GM18858 (cell line): ENCODE measurements around the gene TDRKH.
"Not testable (repeated sequence)": the region's sequence is repeated elsewhere in the genome, so short reads cannot be mapped to it uniquely, and the experiment has no call there.

Experiments used
- ATAC-seq: cut with Tn5 transposase; IDR thresholded peaks from one replicate; pipeline ENCODE4 v1.9.1; 2021; ENCODE audit not compliant: unreplicated experiment

Gene TDRKH

DNA sequence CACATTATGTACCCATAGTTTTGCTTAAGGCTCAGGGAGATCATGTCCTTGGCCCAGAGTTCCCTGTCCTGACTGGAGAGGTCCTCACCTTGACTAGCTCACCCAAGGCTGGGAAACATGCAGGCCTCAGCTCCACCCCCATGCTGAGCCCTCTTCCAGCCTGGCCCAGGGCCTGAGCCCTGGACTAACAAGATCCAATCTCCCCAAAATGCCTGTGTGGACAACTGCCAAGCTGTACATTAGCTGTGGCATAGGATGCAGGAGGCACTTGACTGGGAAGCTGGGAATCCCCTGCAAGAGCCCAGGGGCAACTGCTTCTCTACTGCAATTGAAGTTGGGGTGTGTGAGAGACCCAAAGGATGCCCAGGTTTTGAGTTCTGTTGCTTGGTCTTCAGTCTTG is 12.9 kb upstream of the TDRKH start:
- ATAC-seq, result no peak

DNA sequence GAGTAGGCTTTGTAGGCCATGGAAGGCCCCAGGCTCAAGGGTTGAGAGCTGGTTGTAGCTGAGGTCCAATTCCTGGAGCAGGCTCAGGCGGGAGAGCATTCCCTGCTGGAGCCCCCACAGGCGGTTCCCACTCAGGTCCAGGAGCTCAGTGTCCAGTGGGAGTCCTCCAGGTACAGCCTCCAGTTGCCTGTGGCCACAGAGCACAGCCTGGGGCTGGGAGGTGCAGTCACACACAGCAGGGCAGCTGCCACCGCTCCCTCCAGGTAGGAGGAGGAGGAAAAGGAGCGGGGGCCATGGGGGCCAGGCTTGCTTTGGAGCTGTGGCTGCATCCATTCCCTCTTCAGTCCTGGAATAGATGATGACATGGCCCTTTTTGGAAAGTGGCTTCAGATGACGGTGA is 12.1 kb upstream of the TDRKH start:
- no peak for ATAC-seq

DNA sequence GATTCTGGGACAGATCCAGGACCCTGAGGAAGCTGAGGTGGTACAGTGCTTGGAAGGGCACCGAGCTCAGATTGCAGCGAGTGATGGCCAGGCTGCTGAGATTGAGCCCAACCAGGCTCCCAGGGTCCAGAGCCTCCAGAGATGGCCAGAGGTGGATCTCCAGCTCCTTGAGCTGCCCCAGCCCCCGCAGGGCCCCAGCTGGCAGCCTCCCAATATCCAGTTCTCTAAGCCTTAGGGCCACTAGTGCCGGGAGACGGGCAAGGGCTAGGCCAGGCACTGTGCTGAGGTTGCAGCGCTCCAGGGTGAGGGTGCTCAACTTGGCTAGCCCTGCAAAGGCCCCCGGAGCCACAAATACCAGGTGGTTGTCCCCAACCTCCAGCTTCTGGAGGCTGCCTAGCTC is 11.5 kb upstream of the TDRKH start:
- no peak for ATAC-seq

DNA sequence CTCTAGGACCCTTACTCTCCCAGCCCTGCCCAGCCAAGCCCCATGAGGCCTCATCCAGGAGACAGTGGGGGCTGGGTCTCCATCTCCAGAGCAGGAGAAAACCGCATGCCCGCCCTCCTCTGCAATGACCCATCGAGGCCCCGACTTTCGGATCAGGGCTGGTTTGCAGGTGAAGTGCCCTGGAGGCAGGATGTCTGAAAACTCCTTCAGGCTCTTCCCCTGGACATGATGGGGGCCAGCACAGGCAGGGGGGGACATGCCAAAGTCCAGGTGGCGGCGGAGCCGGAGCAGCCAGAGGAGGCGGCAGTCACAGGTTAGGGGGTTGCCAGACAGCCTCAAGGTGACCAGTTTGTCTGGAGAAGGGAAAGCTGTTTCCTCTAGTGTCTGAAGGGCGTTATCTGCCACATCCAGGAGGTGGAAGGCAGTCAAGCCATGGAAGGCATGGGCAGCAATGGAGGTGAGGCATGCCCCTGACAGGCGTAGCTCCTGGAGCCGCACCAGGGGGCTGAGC is 11.1 kb upstream of the TDRKH start:
- no peak for ATAC-seq

DNA sequence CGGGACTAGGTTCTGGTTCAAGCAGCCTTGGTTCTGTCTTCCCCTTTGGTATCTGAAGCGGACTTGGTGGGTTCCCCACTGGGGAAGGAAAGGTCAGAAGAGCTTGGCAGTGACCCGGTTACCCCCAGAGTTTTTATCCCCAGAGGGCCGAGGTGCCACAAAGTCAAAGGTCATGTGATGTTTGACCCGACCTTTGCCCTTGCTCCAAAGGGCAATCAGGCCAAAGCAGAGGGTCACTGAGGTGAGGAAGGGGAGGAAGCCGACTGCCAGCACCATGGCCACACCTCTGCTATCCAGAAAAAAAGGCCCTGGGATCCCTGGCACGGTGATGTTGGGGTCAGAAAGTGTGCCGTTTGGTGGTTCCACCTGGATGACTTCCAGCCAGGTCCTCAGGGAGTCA is 10.5 kb upstream of the TDRKH start:
- no peak for ATAC-seq

DNA sequence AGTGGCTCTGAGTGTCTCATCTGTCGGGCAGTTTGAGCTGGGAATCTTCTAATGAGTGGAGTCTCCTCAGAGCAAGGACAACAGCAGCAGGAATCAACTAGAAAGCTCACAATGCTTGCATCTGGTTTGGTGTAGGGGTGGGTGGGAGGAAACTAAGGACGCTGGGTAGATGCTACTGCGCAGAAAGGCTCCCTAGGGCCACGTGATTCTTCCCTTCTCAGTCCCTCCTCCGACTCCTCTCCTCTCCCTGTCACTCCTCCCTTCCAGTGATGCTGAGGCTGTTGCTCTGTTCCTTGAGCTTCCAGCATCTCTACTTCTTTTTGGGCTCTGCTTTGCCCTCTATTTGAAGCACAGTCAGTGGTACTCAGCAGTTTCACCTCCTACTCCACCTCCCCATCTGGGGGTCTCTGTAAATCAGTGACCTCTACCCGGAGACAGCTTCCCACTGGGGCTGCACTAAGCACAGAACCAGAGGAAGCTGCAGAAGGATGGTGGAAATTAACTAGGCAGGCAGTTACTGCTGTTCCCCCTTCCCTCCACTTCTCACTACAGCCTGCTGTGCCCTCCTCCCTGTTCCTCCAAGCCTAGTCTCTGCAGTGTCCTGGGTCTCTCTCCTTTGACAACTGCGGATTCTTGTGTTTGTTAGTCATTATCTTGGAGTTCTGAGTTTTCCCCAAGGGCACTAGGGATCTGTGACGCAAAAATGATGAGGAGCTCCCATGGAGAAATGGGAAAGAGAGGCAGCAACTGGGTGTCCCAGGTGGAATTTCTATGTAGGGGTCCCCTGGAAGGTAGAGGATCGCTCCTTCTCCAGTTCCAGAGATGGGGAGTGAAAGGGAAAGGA is 9.1 kb upstream of the TDRKH start:
- no peak for ATAC-seq

DNA sequence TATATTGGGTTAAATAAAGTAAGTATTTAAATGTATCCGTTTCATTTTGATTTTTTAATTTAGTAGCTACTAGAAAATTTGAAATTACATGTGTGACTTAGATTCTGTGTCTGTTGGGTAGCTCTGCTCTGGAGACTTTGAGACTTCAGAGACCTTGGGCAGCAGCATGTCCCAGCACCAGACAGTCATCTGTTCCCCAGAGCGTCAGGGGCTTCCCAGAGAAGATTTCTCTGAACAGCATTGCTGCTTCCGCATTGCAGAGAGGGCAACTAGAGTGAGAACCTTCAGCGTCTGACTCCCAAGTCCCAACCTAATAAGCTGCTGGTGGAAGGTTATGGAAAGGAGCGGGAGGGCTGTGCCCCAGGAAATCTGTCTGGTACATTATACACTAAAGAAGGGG is 8.3 kb upstream of the TDRKH start:
- no peak for ATAC-seq

DNA sequence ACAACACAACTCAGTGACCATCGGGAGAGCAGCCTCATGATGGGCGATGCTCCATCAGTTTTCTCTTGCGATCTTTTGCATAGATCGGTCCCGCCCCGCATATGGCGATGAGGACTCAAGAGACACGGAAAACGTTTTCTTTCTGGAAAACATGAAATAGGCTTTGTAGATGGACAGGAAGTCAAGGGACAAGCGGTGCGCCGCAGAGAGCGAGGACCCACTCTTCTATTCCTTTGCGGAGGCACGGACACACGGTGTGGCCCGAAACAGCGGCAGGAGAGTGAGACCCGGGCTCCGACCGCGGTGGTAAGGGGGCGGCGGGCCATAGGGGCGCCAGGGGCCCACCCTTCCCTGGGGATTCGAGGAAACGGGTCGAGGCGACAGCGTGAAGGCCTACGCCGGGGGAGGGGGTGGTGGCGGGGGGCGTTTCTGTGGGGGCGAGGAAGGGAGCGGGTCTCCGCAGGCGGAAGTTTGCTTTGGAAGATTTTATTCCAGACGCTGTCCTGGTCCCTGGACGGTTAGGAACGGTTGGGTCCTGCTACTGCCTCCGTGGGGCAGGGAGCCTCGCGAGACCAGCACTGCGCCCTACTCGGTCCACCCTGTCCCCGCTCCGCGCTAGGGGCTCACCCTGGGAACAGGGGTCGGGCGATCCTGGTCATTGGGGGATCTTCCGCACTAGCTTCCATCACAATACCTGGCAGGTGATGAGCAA is 796 bp upstream of the TDRKH start:
- no peak for ATAC-seq

DNA sequence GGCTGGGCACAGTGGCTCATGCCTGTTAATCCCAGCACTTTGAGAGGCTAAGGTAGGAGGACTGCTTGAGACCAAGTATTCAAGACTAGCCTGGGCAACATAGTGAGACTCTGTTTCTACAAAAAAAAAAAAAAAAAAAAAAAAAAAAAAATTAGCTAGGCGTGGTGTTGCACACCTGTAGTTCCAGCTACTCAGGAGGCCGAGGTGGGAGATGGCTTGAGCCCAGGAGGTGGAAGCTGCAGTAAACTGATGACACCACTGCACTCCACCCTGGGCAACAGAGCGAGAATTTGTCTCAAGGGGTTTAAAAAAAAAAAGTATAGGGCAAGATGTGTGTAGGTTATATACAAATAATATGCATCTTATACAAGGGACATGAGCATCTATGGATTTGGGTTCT is 2.6 kb downstream of the TDRKH start:
- ATAC-seq, result no peak

DNA sequence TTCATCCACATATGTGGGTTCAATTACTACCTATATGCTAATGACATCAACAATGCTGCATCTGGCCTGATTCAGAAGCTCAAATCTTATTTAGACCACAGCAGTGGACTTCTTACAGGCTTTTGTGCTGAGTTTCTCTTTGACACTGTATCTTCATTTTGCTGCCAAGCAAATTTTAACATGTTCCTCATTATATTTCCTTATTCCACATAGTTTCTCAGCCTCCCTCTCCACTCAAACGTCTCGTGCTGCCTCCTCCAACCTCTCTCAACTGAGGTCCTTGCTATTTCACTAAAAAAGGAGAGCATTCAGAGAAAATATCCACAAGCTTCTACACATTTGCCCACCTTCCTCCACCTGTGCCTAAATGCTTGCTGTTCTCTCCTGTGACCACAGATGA is 6.5 kb downstream of the TDRKH start:
- no peak for ATAC-seq

DNA sequence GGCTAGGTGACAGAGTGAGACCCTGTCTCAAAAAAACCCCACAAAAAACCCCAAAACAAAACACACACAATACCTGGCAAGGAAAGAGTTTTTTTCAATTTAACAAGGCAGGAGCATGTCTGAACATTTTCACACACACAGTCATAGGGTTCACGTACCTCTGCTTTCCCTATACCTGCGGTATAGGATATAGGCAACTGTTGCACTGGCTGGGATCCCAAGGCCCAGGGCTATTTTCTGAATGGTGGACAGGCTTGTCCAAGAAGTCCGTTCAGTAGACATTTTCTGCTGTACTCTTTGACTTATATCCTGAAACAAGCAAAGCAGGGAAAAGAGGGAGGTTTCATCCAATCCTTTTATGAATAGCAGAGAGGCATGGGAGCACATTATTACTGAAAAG is 7.6 kb downstream of the TDRKH start:
- ATAC-seq, result no peak

DNA sequence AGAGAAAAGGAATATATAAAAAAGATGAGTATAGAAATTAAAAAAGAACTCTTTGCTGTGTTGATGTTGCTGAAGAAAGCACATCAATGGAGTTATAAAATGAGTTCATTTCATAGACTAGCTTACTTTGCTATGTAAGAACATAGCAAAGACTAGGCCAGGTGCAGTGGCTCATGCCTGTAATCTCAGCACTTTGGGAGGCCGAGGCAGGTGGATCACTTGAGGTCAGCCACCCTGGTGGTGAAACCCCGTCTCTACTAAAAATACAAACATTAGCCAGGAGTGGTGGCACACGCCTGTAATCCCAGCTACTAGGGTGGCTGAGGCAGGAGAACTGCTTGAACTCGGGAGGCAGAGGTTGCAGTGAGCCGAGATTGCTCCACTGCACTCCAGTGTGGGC is 8.3 kb downstream of the TDRKH start:
- not testable (repeated sequence) for ATAC-seq

DNA sequence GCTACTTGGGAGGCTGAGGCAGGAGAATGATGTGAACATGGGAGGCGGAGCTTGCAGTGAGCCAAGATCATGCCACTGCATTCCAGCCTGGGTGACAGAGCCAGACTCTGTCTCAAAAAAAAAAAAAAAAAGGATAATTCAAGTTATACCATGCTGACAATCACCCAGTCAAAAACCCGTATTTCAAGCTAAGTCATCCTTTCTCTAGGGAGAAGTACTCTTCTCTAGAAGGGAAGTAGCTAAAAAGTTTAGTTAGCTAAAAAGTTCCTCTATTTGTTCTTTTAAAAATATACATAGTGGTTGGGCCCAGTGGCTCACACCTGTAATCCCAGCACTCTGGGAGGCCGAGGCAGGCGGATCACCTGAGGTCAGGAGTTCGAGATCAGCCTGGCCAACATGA is 9.6 kb downstream of the TDRKH start:
- not testable (repeated sequence) for ATAC-seq

DNA sequence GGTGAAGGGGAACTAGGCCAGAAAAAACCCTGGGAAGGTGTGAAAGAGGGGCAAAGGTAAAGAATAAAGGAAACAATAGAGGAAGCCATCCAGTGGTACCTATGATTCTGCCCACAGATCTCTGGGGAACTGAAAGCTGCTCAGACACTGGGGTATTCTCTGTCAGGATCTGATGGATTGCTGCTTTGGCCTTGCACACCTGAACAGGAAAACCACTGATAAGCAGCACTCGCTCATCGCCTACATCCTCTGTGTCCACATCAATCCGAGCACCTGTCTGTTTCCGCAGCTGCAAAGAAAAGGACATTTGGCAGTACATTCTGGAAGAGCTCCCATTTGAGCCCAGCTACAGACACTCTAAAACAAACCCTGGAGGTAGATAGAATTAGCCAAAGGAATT is 10.4 kb downstream of the TDRKH start:
- no peak for ATAC-seq

DNA sequence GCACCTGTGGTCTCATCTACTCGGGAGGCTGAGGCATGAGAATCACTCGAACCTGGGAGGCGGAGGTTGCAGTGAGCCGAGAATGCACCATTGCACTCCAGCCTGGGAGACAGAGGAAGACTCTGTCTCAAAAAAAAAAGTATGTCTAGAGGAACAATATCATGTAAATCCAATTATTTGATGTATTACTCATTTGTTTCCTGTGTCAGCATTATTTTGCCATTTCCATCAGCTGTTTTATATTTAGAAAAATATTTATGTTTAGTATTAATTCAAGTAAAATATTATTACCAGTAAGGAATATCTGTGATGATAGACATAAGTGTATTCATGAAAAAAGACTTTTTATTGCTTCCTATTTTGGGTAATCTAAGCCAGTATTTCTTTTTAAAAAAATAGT is 13.0 kb downstream of the TDRKH start:
- ATAC-seq, result no peak

DNA sequence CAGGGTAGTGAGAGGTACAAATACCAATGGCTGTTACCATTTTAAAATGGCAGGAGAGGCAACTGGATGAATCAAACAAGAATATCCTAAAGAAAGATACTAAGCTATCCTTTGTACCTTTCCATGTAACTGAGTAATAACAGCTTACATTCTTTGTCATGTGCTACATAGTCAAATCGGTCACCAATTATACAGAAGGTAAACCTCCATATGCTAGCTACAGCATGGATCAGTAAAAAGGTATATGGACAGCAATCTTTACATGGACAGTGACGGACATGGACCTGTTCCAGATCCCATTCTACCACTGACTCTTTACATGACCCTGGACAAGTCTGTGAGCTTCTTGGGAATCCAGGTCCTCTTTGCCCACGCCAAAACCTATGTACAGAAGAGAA is 13.6 kb downstream of the TDRKH start:
- ATAC-seq, result no peak

DNA sequence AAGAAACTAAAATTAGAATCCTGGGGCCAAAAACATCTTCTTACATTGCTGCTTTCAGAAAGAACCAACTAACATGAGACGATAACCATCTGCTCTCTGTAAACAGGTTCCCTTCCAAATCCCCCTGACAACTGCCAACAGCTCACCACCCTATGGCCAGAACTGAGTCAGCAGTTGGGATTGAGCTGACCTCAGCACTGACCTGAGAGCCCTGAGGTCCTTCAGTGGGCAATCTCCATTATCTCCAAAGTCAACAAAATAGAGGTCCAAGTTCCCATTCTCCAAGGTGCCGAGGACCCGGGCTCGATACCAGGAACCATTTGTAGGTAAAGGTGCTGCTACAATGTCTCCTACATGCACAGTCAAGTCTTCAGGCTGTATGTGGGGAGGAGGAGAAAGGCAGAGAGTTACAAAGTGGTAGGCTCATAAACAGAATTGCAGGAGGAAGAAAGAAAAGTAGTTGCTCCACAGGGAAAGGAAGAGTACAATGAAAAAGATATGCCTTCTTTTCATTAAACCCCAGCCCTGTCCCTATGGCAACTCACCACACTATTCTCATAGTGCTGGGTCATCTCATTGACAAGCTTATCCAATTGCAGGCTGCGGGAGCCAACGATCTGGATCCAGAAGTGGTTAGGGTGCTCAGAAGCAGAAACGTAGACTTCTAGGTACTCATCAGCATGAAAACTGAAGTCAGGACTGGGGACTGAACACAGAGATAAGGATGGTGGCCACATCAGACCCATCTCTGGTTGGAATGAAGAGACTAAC is 14.2 kb downstream of the TDRKH start:
- ATAC-seq, result no peak

DNA sequence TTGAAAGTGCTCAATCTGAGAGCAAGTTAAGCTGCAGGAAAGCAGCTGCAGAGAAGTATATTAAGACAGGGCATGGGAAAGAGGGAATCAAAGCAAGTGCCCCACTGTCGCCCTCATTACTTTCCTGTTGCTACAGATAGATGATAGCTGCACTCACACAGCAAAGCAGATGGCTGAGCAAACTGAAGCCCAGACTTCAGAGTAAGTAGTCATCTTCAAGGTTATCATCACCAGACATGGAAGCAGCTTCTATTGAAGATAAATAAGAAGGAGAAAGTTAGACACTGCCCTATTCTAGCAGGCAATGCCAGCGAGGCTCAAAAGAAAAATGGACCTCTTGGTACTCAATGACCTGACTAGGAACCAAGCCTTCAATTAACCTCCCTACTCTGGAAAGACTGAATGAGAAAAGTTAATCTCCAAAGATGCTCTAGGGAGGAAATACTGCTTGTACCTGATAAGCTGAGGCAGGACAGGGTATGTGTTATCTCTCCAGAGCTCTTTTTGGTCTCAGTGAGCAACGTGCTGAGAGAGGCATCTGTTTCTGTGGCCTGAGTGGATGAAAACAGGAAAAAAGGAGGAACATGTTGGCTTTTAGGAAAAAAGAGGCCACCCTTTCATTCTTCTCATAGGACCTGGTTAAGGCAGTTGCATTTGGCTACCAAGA is 15.9 kb downstream of the TDRKH start:
- ATAC-seq, result no peak

DNA sequence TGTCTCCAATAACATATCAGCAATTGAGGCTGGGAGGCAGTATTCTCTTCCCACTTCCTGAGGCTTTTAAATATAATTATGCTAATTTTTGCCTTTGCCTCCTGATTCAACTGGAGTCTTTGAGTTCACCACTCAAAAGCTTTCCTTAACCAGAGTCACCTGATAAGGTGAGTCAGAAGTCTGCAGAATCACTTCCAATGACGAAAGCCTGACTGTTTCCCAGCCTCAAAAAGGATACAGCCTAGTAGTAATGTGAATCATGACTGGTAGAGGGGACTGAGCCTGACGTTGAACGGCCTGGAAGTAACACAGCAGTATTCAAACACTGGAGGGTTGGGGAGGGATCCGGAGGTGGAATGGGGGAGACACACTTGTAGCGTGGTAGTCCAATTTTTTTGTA is 16.6 kb downstream of the TDRKH start:
- no peak for ATAC-seq

DNA sequence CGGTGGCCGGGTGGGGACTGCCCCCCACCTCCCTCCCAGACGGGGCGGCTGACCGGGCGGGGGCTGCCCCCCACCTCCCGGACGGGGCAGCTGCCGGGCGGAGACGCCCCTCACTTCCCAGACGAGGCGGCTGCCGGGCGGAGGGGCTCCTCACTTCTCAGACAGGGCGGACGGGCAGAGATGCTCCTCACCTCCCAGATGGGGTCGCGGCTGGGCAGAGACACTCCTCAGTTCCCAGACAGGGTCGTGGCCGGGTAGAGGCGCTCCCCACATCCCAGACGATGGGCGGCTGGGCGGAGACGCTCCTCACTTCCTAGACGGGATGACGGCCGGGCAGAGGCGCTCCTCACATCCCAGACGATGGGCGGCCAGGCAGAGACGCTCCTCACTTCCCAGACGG is 21.0 kb downstream of the TDRKH start:
- not testable (repeated sequence) for ATAC-seq
